K562 (cell line): ENCODE results near the gene GARIN5B. TPM values are rescaled to one million over a fixed set of nuclear protein-coding genes. Genes with fewer than 3 reads are reported as not detected.

Source experiments
- NR4A1 ChIP-seq, 2 experiments: fragments of 250-450 bp in 1 of 2; fragments of 450-650 bp in 1 of 2; sonication (Bioruptor Pico) in 1 of 2; IDR thresholded peaks; 2 replicates each; pipeline versions ENCODE4 v1.4.0 to v1.6.1; 2016 to 2020; ENCODE audit warnings: mild to moderate bottlenecking in 2 of 2, missing compliant biosample characterization in 1 of 2, missing genetic modification characterization in 1 of 2, moderate library complexity in 1 of 2
- SAP30 ChIP-seq: fragments of 200-600 bp; sonication (generic); IDR thresholded peaks from 2 replicates; pipeline ENCODE4 v1.6.1; 2012; ENCODE audit warnings: borderline replicate concordance, low read depth, mild to moderate bottlenecking, moderate library complexity, low read length, control low read depth, inconsistent platforms; ENCODE audit not compliant: insufficient read depth, poor library complexity, severe bottlenecking
- SMC3 ChIP-seq: conservative IDR thresholded peaks from 2 replicates; pipeline ENCODE4 v1.6.1; 2011; ENCODE audit warnings: low read depth, low read length, improper control_type of control experiment; ENCODE audit not compliant: insufficient read depth
- ZNF165 ChIP-seq: fragments of 250-450 bp; sonication (Bioruptor Pico); IDR thresholded peaks from 2 replicates; pipeline ENCODE4 v1.4.0; 2020; ENCODE audit warnings: borderline replicate concordance
- ZNF311 ChIP-seq: fragments of 250-450 bp; sonication (Bioruptor Pico); IDR thresholded peaks from 2 replicates; pipeline ENCODE4 v1.4.0; 2020; ENCODE audit warnings: mild to moderate bottlenecking, moderate library complexity
- ZNF431 ChIP-seq: sonication (generic); formaldehyde crosslinking; IDR thresholded peaks from 2 replicates; pipeline ENCODE4 v1.8.0; 2022; ENCODE audit warnings: mild to moderate bottlenecking, missing genetic modification reagents
- polyA plus RNA-seq, 8 experiments: library from polyadenylated mRNA; depleted of rRNA in 4 of 8; stranded (reverse) in 5 of 8; unstranded in 3 of 8; fragments of >200 nt; fragmentation: Nextera tagmentation in 2 of 8; fragmentation: Illumina TruSeq in 1 of 8; extraction: Ambion mirVana in 2 of 8; extraction: Trizol in 1 of 8; gene quantifications; 2 replicates each; pipeline versions ENCODE4 v1.2.1 to v1.2.3, GENCODE V29; 2011 to 2014; ENCODE audit warnings: inconsistent platforms in 1 of 8, missing spikeins in 1 of 8
- total RNA-seq, 7 experiments: library from RNA; depleted of rRNA in 6 of 7; stranded (reverse); fragments of >200 nt in 6 of 7; fragmentation: Illumina TruSeq in 2 of 7; extraction: Trizol in 2 of 7; gene quantifications; 2 replicates each; pipeline versions ENCODE4 v1.2.1 to v1.2.3, GENCODE V29; 2011 to 2021; ENCODE audit warnings: low replicate concordance in 1 of 7
- TF ChIP-seq, protein P1 (sequence below): fragments of 150-350 bp; IDR thresholded peaks from 2 replicates; pipeline ENCODE4 v1.6.1; 2014; ENCODE audit warnings: low read depth, mild to moderate bottlenecking, low read length, borderline replicate concordance
- TF ChIP-seq, protein P2 (sequence below), 2 experiments: fragments of 450-650 bp; IDR thresholded peaks; 2 replicates each; pipeline ENCODE4 v1.6.1; 2016; ENCODE audit warnings: mild to moderate bottlenecking in 2 of 2, borderline replicate concordance in 1 of 2, low read depth in 1 of 2, moderate library complexity in 1 of 2
- TF ChIP-seq, protein P3 (sequence below): fragments of 250-450 bp; sonication (Bioruptor Pico); IDR thresholded peaks from 2 replicates; pipeline ENCODE4 v1.4.0; 2020; ENCODE audit warnings: mild to moderate bottlenecking, moderate library complexity, borderline replicate concordance

Gene GARIN5B
- total and polyA plus RNA-seq, 9 of the 15 experiments (the other 6 are each of a cell fraction or from before 2014, with no cell fraction given), result not detected

DNA sequence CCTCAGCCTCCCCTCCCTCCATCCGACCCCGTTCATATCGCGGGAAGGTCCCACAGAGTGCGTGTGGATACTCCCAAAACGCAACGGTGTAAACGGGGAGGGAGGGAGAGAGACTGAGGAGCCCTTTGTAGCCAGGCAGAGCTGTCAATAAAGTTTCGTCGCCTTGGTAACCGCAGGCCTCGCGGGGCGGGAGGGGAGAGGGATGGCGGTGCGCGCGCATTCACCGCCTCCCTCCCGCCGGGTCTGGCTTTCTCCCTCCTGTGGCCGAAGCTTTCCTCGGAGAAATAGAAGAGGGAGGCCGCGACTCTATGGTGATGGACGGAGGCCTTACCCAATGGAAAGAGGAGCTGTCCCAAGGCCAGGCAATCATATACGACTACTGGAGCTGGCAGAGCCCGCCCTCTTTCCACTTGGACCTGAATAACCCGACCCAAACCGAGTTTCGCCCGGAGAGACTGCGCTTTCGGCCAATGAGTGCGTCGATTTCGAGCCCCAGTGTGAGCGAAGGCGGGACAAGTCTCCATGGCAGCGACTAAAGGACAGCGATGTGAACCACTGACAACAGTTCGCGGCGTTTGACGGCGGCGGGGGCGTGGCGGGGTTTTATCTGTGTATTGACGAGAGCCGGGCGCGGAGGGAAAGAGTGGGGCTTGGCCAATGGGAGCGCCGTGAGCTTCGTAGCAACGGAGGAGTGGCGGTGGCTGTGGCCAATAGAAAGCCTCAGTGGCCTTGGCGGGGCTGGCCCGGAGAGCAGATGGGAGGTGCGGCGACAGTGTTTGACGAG is 23.8 kb downstream of the GARIN5B start, which contains the start of gene KMT5C (continued):
- TF ChIP-seq, protein P1, sequence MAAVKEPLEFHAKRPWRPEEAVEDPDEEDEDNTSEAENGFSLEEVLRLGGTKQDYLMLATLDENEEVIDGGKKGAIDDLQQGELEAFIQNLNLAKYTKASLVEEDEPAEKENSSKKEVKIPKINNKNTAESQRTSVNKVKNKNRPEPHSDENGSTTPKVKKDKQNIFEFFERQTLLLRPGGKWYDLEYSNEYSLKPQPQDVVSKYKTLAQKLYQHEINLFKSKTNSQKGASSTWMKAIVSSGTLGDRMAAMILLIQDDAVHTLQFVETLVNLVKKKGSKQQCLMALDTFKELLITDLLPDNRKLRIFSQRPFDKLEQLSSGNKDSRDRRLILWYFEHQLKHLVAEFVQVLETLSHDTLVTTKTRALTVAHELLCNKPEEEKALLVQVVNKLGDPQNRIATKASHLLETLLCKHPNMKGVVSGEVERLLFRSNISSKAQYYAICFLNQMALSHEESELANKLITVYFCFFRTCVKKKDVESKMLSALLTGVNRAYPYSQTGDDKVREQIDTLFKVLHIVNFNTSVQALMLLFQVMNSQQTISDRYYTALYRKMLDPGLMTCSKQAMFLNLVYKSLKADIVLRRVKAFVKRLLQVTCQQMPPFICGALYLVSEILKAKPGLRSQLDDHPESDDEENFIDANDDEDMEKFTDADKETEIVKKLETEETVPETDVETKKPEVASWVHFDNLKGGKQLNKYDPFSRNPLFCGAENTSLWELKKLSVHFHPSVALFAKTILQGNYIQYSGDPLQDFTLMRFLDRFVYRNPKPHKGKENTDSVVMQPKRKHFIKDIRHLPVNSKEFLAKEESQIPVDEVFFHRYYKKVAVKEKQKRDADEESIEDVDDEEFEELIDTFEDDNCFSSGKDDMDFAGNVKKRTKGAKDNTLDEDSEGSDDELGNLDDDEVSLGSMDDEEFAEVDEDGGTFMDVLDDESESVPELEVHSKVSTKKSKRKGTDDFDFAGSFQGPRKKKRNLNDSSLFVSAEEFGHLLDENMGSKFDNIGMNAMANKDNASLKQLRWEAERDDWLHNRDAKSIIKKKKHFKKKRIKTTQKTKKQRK, result peak; percentile 96
- TF ChIP-seq SMC3 (peak; percentile 39; the same call in 1 of the 2 replicates), ZNF311 (CRISPR knock-in tag) (no peak), ZNF431 (no peak), NR4A1 (CRISPR knock-in tag; IDR thresholded peaks at IDR 0.05) (no peak), NR4A1 (tag; IDR thresholded peaks at IDR 0.05) (no peak), SAP30 (no peak), ZNF165 (CRISPR knock-in tag) (no peak)
- TF ChIP-seq, protein P2, sequence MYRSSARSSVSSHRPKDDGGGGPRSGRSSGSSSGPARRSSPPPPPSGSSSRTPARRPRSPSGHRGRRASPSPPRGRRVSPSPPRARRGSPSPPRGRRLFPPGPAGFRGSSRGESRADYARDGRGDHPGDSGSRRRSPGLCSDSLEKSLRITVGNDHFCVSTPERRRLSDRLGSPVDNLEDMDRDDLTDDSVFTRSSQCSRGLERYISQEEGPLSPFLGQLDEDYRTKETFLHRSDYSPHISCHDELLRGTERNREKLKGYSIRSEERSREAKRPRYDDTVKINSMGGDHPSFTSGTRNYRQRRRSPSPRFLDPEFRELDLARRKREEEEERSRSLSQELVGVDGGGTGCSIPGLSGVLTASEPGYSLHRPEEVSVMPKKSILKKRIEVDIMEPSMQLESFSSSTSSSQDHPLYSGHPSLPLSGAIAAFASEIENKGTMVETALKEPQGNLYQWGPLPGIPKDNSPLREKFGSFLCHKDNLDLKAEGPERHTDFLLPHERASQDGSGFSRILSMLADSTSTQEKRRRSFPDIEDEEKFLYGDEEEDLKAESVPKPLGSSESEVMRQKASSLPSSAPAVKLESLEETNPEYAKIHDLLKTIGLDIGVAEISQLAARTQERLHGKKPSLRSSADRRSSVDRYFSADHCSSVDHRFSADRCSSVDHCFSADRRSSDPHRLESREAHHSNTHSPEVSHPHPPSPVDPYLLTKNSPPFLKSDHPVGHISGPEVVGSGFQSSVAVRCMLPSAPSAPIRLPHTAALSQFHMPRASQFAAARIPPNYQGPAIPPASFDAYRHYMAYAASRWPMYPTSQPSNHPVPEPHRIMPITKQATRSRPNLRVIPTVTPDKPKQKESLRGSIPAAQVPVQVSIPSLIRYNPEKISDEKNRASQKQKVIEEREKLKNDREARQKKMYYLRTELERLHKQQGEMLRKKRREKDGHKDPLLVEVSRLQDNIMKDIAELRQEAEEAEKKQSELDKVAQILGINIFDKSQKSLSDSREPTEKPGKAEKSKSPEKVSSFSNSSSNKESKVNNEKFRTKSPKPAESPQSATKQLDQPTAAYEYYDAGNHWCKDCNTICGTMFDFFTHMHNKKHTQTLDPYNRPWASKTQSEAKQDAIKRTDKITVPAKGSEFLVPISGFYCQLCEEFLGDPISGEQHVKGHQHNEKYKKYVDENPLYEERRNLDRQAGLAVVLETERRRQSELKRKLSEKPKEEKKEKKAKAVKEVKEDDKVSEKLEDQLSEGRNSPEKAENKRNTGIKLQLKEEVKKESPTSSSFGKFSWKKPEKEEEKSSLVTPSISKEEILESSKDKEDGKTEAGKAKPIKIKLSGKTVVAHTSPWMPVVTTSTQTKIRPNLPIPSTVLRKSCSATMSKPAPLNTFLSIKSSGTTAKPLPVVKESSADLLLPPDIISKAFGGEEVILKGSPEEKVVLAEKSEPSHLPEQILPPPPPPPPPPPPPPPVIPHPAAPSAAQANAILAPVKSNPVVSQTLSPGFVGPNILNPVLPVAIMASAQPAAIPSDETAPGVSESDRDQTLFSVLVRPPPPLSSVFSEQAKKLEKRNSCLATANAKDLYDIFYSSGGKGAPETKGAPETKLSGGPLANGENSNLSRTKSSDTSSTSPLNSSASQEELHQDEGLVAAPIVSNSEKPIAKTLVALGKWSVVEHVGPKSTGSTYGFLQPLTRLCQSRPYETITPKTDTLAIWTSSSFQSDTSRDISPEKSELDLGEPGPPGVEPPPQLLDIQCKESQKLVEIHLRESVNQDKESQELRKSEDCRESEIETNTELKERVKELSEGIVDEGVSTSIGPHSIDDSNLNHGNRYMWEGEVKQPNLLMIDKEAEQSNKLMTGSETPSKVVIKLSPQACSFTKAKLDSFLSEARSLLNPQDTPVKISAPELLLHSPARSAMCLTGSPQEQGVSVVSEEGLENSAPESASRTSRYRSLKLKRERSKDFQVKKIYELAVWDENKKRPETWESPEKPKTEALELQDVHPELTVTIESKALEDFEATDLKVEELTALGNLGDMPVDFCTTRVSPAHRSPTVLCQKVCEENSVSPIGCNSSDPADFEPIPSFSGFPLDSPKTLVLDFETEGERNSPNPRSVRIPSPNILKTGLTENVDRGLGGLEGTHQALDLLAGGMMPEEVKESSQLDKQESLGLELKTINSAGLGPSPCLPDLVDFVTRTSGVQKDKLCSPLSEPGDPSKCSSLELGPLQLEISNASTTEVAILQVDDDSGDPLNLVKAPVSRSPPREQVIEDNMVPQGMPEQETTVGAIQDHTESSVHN (IDR thresholded peaks at IDR 0.05; ENCODE audit: borderline replicate concordance in 1 of 2, low read depth in 1 of 2), result no peak
- TF ChIP-seq, protein P3, sequence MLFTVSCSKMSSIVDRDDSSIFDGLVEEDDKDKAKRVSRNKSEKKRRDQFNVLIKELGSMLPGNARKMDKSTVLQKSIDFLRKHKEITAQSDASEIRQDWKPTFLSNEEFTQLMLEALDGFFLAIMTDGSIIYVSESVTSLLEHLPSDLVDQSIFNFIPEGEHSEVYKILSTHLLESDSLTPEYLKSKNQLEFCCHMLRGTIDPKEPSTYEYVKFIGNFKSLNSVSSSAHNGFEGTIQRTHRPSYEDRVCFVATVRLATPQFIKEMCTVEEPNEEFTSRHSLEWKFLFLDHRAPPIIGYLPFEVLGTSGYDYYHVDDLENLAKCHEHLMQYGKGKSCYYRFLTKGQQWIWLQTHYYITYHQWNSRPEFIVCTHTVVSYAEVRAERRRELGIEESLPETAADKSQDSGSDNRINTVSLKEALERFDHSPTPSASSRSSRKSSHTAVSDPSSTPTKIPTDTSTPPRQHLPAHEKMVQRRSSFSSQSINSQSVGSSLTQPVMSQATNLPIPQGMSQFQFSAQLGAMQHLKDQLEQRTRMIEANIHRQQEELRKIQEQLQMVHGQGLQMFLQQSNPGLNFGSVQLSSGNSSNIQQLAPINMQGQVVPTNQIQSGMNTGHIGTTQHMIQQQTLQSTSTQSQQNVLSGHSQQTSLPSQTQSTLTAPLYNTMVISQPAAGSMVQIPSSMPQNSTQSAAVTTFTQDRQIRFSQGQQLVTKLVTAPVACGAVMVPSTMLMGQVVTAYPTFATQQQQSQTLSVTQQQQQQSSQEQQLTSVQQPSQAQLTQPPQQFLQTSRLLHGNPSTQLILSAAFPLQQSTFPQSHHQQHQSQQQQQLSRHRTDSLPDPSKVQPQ, result no peak
